Mucosa of stomach (tissue), 1 donor: Measurements from ENCODE around the gene SLC28A1.

Experiments used
- H3K27me3 ChIP-seq: one replicate; pipeline ENCODE4 v1.7.0; 2013; ENCODE audit warnings: mild to moderate bottlenecking, low read length; ENCODE audit not compliant: control insufficient read depth, insufficient read depth
- H3K36me3 ChIP-seq: one replicate; pipeline ENCODE4 v1.7.0; 2013; ENCODE audit warnings: low read length; ENCODE audit not compliant: control insufficient read depth, insufficient read depth
- H3K4me1 ChIP-seq: one replicate; pipeline ENCODE4 v1.7.0; 2013; ENCODE audit warnings: mild to moderate bottlenecking, low read length; ENCODE audit not compliant: control insufficient read depth, insufficient read depth
- H3K4me3 ChIP-seq: one replicate; pipeline ENCODE4 v1.7.0; 2013; ENCODE audit warnings: low read length
- H3K9ac ChIP-seq: one replicate; pipeline ENCODE4 v1.7.0; 2013; ENCODE audit warnings: mild to moderate bottlenecking, low read length, moderate library complexity
- H3K9me3 ChIP-seq: one replicate; pipeline ENCODE4 v1.7.0; 2013; ENCODE audit warnings: mild to moderate bottlenecking, low read length, moderate library complexity; ENCODE audit not compliant: control insufficient read depth
- donor health status: Pancreatic carcinoma.

Gene SLC28A1

DNA sequence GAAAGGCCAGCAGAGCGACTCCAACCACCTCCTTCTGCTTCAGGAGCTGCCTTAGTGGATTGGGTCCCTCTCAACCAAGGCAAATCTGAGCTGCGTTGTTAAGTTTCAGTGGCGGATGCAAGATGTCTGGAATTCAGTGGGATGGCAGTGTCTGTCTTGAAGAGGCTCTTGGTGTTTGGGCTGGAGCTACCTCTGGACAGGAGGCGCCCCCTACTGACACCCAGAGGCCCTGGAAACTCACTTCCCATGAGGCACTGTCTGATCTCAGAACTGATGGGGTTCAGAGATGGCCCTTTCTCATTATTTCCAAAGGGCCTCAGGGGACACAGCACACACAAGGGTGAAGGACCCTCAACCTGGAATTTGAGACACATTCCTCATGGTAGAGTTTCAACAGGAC, 6.0 kb upstream of the SLC28A1 start:
- no peak overlapping the region for H3K9ac ChIP-seq
- H3K4me1 ChIP-seq: peaks cover 5% of the 10 kb centered on the region

DNA sequence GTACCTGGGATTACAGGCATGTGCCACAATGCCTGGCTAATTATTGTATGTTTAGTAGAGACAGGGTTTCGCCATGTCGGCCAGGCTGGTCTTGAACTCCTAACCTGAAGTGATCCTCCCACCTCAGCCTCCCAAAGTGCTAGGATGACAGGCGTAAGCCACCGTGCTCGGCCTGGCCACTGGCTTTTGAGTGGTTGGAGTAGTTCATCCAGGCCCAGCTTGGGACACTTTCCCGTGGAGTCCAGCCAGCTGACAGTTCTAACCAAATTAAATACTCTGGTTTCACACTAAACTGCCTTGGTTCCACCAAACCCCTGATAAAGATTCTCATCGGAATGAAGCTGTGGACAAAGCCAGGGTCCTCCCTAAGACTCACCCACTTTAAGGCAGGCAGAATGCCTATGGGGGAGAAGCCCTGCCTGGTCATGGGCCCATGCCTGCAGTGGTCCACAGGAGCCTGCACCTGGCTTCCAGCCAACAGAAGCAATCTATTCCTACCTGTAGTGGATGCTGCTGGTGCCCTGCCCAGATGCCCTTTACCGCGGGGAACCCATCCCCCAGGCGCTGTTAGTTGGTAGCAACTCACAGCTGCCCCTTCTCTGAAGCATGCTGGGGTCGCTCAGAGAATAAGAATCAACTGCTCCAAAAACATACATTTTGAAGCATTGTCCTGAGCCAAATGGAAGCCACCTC, 5.2 kb upstream of the SLC28A1 start:
- no peaks in the 10 kb centered on the region for H3K36me3 ChIP-seq
- H3K9me3 ChIP-seq: no peaks in the 10 kb centered on the region
- H3K4me1 ChIP-seq: peaks cover 8% of the 10 kb centered on the region
- H3K4me3 ChIP-seq: no peak overlapping the region
- H3K27me3 ChIP-seq: no peaks in the 10 kb centered on the region
- H3K9ac ChIP-seq: no peak overlapping the region

More for the DNA sequence above, 6.0 kb upstream of the SLC28A1 start:
- Histone ChIP-seq H3K9me3 (no peaks in the 10 kb centered on the region), H3K36me3 (no peaks in the 10 kb centered on the region), H3K4me3 (no peak overlapping the region), H3K27me3 (no peaks in the 10 kb centered on the region)

DNA sequence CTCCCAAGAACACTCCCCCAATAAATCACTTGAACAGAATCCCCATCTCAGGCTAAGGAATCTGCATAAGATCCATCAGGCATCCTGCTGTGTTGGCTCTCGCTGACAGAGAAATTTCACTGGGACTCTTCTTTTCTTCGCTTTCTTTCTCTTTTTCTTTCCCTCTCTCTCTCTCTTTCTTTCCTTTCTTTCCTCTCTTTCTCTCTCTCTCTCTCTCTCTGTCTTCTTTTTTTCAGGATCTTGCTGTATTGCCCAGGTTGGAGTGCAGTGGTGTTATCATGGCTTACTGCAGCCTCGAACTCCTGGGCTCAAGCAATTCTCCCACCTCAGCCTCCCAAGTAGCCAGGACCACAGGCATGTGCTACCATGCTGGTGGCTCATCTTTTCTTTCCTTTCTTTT, 4.5 kb upstream of the SLC28A1 start:
- H3K27me3 ChIP-seq: peaks cover 4% of the 10 kb centered on the region
- no peaks in the 10 kb centered on the region for H3K9me3 ChIP-seq
- H3K36me3 ChIP-seq: no peaks in the 10 kb centered on the region
- H3K9ac ChIP-seq: no peak overlapping the region
- peaks cover 8% of the 10 kb centered on the region for H3K4me1 ChIP-seq
- H3K4me3 ChIP-seq: no peak overlapping the region

DNA sequence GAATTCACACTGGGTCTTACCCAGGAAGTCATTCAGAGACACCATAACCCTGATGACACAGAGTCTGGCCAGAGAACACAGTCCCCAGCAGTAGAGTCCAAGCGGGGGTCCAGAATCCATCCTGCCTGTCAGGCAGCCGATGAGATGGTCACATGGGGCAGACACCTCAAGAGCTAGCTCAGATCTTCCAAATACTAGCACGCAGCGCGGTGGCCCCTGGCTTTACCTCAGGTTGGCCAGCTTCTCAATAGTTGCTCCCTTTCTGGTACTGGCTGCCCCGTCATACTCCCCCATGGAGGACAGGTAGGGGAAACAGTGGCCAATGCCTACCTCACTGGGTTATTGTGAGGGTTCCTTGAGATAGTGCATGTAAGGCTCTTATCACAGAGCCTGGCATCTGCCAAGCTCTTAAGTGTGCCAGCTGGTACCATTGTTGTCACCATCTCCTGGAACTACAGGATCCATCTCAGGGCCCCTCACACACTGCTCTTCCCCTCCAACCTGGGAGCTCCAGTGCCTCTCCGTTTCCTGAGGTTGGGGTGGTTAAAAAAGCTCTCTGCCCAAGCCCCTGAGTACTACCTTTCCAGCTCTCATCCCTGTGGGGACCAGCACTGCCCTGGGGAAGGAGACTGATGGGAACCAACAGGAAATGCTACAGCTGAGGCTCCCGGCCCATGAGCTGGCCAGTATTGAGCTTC, 3.5 kb upstream of the SLC28A1 start:
- H3K4me1 ChIP-seq: peaks cover 8% of the 10 kb centered on the region

GRCh38 chr15:84881520-84881830, 3.0 kb upstream of the SLC28A1 start:
- no peak overlapping the region for H3K9ac ChIP-seq
- H3K27me3 ChIP-seq: peaks cover 4% of the 10 kb centered on the region
- H3K4me1 ChIP-seq: peaks cover 8% of the 10 kb centered on the region
- H3K4me3 ChIP-seq: no peak overlapping the region
- H3K9me3 ChIP-seq: no peaks in the 10 kb centered on the region
- H3K36me3 ChIP-seq: no peaks in the 10 kb centered on the region

More for the DNA sequence above, 3.5 kb upstream of the SLC28A1 start:
- no peak overlapping the region for H3K9ac ChIP-seq
- peaks cover 4% of the 10 kb centered on the region for H3K27me3 ChIP-seq
- H3K36me3 ChIP-seq: no peaks in the 10 kb centered on the region
- H3K4me3 ChIP-seq: no peak overlapping the region
- no peaks in the 10 kb centered on the region for H3K9me3 ChIP-seq

GRCh38 chr15:84883466-84883865, 996 bp upstream of the SLC28A1 start:
- H3K36me3 ChIP-seq: no peaks in the 10 kb centered on the region
- H3K9me3 ChIP-seq: no peaks in the 10 kb centered on the region
- H3K4me1 ChIP-seq: peaks cover 6% of the 10 kb centered on the region
- no peak overlapping the region for H3K4me3 ChIP-seq
- no peak overlapping the region for H3K9ac ChIP-seq
- peaks cover 4% of the 10 kb centered on the region for H3K27me3 ChIP-seq

GRCh38 chr15:84885801-84886200, 1.3 kb downstream of the SLC28A1 start:
- peaks cover 4% of the 10 kb centered on the region for H3K27me3 ChIP-seq
- H3K9ac ChIP-seq: no peak overlapping the region
- H3K4me1 ChIP-seq: peaks cover 5% of the 10 kb centered on the region
- no peaks in the 10 kb centered on the region for H3K36me3 ChIP-seq
- H3K4me3 ChIP-seq: no peak overlapping the region
- H3K9me3 ChIP-seq: no peaks in the 10 kb centered on the region

DNA sequence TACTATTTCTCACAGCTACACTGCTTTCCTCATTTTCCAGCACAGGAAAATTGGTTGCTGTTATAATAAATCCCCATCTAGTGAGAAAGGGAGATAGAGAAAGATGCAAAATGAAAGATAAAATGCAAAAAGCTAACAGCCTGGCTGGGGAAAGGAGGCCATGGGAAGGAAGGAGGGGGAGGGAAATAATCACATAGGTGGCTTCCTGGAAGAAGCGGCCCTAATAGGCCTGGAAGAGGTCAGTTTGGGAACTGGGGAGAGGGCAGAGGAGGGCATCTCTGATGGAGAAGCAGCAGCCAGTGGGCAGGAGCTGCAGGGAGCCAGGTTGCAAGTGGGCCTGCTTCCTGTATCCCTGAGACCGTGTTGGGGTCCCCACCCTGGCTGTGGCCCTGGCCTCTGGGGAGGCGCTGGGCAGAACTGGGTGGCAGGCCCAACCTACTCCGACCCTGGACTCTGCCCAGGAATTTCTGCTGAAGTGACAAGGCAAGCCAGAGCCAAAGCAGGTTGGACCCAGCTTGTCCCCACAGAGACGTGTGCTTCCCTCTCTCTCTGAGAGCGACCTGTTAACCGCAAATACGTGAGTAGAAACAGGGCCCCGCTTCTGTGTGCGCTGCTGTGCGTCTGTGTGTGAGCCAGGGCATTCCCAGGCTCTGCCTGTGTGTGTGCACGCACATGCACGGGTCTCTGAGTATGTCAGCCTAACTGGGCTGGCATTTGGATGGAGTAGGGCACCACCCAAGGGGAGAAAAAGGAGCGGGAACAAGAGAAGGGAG, 1.9 kb downstream of the SLC28A1 start:
- H3K36me3 ChIP-seq: no peaks in the 10 kb centered on the region
- H3K27me3 ChIP-seq: peaks cover 4% of the 10 kb centered on the region
- H3K9ac ChIP-seq: no peak overlapping the region
- no peaks in the 10 kb centered on the region for H3K9me3 ChIP-seq
- no peak overlapping the region for H3K4me3 ChIP-seq
- H3K4me1 ChIP-seq: peaks cover 5% of the 10 kb centered on the region

- no peak overlapping the region for H3K9ac ChIP-seq
- no peaks in the 10 kb centered on the region for H3K9me3 ChIP-seq
- H3K36me3 ChIP-seq: no peaks in the 10 kb centered on the region
- peaks cover 5% of the 10 kb centered on the region for H3K4me1 ChIP-seq
- no peak overlapping the region for H3K4me3 ChIP-seq
- peaks cover 4% of the 10 kb centered on the region for H3K27me3 ChIP-seq
Observed at GRCh38 chr15:84886984-84887299, 2.5 kb downstream of the SLC28A1 start.

GRCh38 chr15:84887938-84888337, 3.5 kb downstream of the SLC28A1 start:
- Histone ChIP-seq H3K27me3 (peaks cover 4% of the 10 kb centered on the region), H3K4me3 (no peak overlapping the region), H3K36me3 (no peaks in the 10 kb centered on the region), H3K4me1 (peaks cover 5% of the 10 kb centered on the region), H3K9me3 (no peaks in the 10 kb centered on the region), H3K9ac (no peak overlapping the region)

- H3K4me3 ChIP-seq: no peak overlapping the region
- peaks cover 2% of the 10 kb centered on the region for H3K4me1 ChIP-seq
- no peaks in the 10 kb centered on the region for H3K9me3 ChIP-seq
- H3K36me3 ChIP-seq: no peaks in the 10 kb centered on the region
- peaks cover 4% of the 10 kb centered on the region for H3K27me3 ChIP-seq
- H3K9ac ChIP-seq: no peak overlapping the region
Observed at GRCh38 chr15:84888639-84889038, 4.2 kb downstream of the SLC28A1 start.

GRCh38 chr15:84889313-84889990, 5.0 kb downstream of the SLC28A1 start:
- Histone ChIP-seq H3K36me3 (no peaks in the 10 kb centered on the region), H3K9ac (no peak overlapping the region), H3K4me1 (peaks cover 1% of the 10 kb centered on the region), H3K9me3 (no peaks in the 10 kb centered on the region), H3K4me3 (no peak overlapping the region), H3K27me3 (peaks cover 3% of the 10 kb centered on the region)
